DMS79 (cell line): ENCODE data around the gene TSC2.
"Not testable (repeated sequence)": the region's sequence is repeated elsewhere in the genome, so short reads cannot be mapped to it uniquely, and the experiment has no call there.

ENCODE experiments used
- DNase-seq: peaks from one replicate; lab custom pipeline; 2025; lab: John Stamatoyannopoulos, UW

Gene TSC2

GRCh38 chr16:2086106-2086742 lies 38.4 kb downstream of the TSC2 start:
- no peak for DNase-seq

- no peak for DNase-seq
Measured at GRCh38 chr16:2086812-2087747, 39.3 kb downstream of the TSC2 start.

GRCh38 chr16:2087748-2088631 lies 40.2 kb downstream of the TSC2 start:
- DNase-seq = no peak

GRCh38 chr16:2088759-2089358 lies 41.1 kb downstream of the TSC2 start:
- no peak for DNase-seq

- no peak for DNase-seq
Measured at GRCh38 chr16:2089706-2090480, 42.1 kb downstream of the TSC2 start.

GRCh38 chr16:2090481-2090776 lies 42.6 kb downstream of the TSC2 start:
- no peak for DNase-seq

- DNase-seq = no peak
Measured at GRCh38 chr16:2090777-2091546, 43.2 kb downstream of the TSC2 start.

- DNase-seq = no peak
Measured at GRCh38 chr16:2091547-2092255, 43.9 kb downstream of the TSC2 start.

- DNase-seq = no peak
Measured at GRCh38 chr16:2092256-2092620, 44.5 kb downstream of the TSC2 start.

- DNase-seq = no peak
Measured at GRCh38 chr16:2092866-2093265, 45.1 kb downstream of the TSC2 start.

- DNase-seq = no peak
Measured at GRCh38 chr16:2093793-2094192, 46.0 kb downstream of the TSC2 start.

GRCh38 chr16:2095315-2095853 lies 47.6 kb downstream of the TSC2 start:
- no peak for DNase-seq

- DNase-seq = no peak
Measured at GRCh38 chr16:2095918-2096582, 48.3 kb downstream of the TSC2 start.

- no peak for DNase-seq
Measured at GRCh38 chr16:2096853-2097595, 49.2 kb downstream of the TSC2 start.

GRCh38 chr16:2097689-2098088 lies 49.9 kb downstream of the TSC2 start:
- DNase-seq = not testable (repeated sequence)

GRCh38 chr16:2101581-2101980 lies 53.8 kb downstream of the TSC2 start:
- DNase-seq = not testable (repeated sequence)

- DNase-seq = no peak
Measured at GRCh38 chr16:2102471-2102870, 54.7 kb downstream of the TSC2 start.

GRCh38 chr16:2104464-2104863 lies 56.7 kb downstream of the TSC2 start:
- DNase-seq = peak; percentile 19
